ENCODE data around the gene LARGE1. TPM values are rescaled to one million over a fixed set of nuclear protein-coding genes. Genes with fewer than 3 reads are reported as not detected.

LARGE1 gene
- total and polyA plus RNA-seq, 2 of the 4 experiments (the other 2 are of a cell fraction), result 6.2 to 12.4 TPM

DNA sequence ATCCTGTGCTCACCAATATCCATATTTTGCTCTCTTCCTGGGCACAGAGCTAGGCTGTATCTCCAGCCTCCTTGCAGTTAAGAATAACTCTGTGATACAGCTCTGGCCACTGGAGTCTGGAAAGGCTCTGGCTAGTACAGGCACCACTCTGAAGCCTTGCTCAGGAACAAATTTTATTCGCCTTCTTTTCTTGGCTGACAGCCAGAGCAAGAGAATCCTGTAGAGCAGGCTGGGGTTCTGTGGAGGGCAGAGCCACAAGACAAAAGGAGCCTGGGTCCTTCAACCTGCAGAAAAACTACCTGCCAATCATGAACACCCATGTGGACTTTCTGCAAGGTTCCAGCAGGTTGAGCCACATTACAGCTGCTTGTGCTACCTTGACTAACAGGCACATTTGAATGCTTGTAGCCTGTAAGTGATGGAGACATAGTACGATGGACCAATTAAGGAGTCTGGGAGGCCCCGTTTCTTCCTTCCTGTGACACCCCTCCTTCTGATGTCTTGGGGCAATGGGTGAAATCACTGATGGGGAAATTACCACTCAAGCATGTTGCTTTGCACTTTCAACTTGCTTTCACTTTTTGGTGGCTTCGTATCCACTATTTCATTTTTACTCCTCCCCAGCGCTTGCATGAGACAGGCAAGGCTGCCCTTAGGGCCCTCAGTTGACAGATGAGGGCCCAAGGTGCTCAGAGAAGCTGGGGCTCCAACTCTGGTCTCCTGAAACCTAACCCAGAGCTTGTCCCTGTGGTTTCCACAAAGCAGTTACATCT lies 594.9 kb downstream of the LARGE1 start:
- Histone ChIP-seq H2AK9ac (replicated peaks; ENCODE audit: low read depth, low read length, poor library complexity) (no peak overlapping the region), H3K9me3 (ENCODE audit: control insufficient read depth, insufficient read depth, low read length) (no peaks in the 10 kb centered on the region), H3K4me1 (ENCODE audit: control insufficient read depth, insufficient read depth, low read length) (no peaks in the 10 kb centered on the region), H4K20me1 (ENCODE audit: insufficient read depth, low read length) (no peaks in the 10 kb centered on the region), H3K27me3 (ENCODE audit: control insufficient read depth, insufficient read depth, low read length) (no peaks in the 10 kb centered on the region), H2AK5ac (ENCODE audit: low read depth, low read length) (no peak overlapping the region), H4K8ac (ENCODE audit: low read depth in 2 of 2, low read length in 2 of 2) (no peak overlapping the region), H3K9ac (ENCODE audit: low read depth, low read length) (no peak overlapping the region), H2BK120ac (ENCODE audit: low read depth, low read length) (no peak overlapping the region), H4K5ac (ENCODE audit: low read depth, low read length) (no peak overlapping the region), H3K9me1 (ENCODE audit: insufficient read depth, low read length) (no peaks in the 10 kb centered on the region), H3K27ac (ENCODE audit: insufficient read depth, low read length) (no peak overlapping the region), H3K14ac (replicated peaks; ENCODE audit: low read depth, low read length) (no peak overlapping the region), H3K18ac (ENCODE audit: low read depth, low read length) (no peak overlapping the region), H4K91ac (ENCODE audit: insufficient read depth, low read depth, low read length) (no peak overlapping the region), H2BK20ac (ENCODE audit: low read depth, low read length) (no peak overlapping the region), H3K4ac (ENCODE audit: low read depth, low read length) (no peak overlapping the region), H3K79me1 (ENCODE audit: low read depth in 1 of 2, low read length in 2 of 2) (no peaks in the 10 kb centered on the region), H2BK15ac (ENCODE audit: low read depth, low read length) (no peak overlapping the region), H2AFZ (replicated peaks; ENCODE audit: low read length, poor library complexity) (no peak overlapping the region), H3K23ac (ENCODE audit: low read depth, low read length) (no peak overlapping the region), H3K36me3 (ENCODE audit: control insufficient read depth, insufficient read depth, low read length) (no peaks in the 10 kb centered on the region), H3K56ac (ENCODE audit: extremely low read depth, insufficient read depth, low read length) (no peak overlapping the region), H2BK5ac (ENCODE audit: low read depth, low read length, poor library complexity, severe bottlenecking) (no peak overlapping the region), H3K4me3 (ENCODE audit: insufficient read depth, low read depth, low read length) (no peak overlapping the region), H3K4me2 (ENCODE audit: low read depth, low read length) (no peak overlapping the region)
- in situ Hi-C loops (cut with MboI; ENCODE audit: low sequenced_read_pairs) (no loop called here), intact Hi-C loops (cut with micrococcal nuclease) (no loop called here), dilution Hi-C loops (cut with HindIII; ENCODE audit: low sequenced_read_pairs, unreplicated experiment) (no loop called here)
- no TSS peak for BruUV-seq (replicated peaks)
- no peak for TF ChIP-seq MAZ (IDR thresholded peaks at IDR 0.05; ENCODE audit: borderline replicate concordance, low read depth, low read length)
- no peak for TF ChIP-seq MAFK (IDR thresholded peaks at IDR 0.05; ENCODE audit: low read depth, low read length)
- no peak for TF ChIP-seq NFE2L2 (IDR thresholded peaks at IDR 0.05; ENCODE audit: low read depth, low read length)
- TF ChIP-seq RCOR1 (IDR thresholded peaks at IDR 0.05; ENCODE audit: insufficient replicate concordance, low read length), result no peak
- TF ChIP-seq CHD1 (IDR thresholded peaks at IDR 0.05; ENCODE audit: low read depth, low read length), result no peak
- TF ChIP-seq RFX5 (IDR thresholded peaks at IDR 0.05; ENCODE audit: low read depth, low read length), result no peak
- TF ChIP-seq, protein P1, sequence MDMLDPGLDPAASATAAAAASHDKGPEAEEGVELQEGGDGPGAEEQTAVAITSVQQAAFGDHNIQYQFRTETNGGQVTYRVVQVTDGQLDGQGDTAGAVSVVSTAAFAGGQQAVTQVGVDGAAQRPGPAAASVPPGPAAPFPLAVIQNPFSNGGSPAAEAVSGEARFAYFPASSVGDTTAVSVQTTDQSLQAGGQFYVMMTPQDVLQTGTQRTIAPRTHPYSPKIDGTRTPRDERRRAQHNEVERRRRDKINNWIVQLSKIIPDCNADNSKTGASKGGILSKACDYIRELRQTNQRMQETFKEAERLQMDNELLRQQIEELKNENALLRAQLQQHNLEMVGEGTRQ (IDR thresholded peaks at IDR 0.05; ENCODE audit: low read depth, low read length), result no peak
- no peak for TF ChIP-seq RAD21 (IDR thresholded peaks at IDR 0.05; ENCODE audit: low read length)
- no peak for TF ChIP-seq CEBPB (IDR thresholded peaks at IDR 0.05; ENCODE audit: low read depth, low read length)
- TF ChIP-seq BHLHE40 (IDR thresholded peaks at IDR 0.05; ENCODE audit: low read depth, low read length), result no peak
- no peak for TF ChIP-seq SMC3 (IDR thresholded peaks at IDR 0.05; ENCODE audit: low read depth, low read length)
- no peak for TF ChIP-seq MXI1 (IDR thresholded peaks at IDR 0.05; ENCODE audit: borderline replicate concordance, low read depth, low read length)
- TF ChIP-seq, protein P2, sequence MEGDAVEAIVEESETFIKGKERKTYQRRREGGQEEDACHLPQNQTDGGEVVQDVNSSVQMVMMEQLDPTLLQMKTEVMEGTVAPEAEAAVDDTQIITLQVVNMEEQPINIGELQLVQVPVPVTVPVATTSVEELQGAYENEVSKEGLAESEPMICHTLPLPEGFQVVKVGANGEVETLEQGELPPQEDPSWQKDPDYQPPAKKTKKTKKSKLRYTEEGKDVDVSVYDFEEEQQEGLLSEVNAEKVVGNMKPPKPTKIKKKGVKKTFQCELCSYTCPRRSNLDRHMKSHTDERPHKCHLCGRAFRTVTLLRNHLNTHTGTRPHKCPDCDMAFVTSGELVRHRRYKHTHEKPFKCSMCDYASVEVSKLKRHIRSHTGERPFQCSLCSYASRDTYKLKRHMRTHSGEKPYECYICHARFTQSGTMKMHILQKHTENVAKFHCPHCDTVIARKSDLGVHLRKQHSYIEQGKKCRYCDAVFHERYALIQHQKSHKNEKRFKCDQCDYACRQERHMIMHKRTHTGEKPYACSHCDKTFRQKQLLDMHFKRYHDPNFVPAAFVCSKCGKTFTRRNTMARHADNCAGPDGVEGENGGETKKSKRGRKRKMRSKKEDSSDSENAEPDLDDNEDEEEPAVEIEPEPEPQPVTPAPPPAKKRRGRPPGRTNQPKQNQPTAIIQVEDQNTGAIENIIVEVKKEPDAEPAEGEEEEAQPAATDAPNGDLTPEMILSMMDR (conservative IDR thresholded peaks at IDR 0.05; ENCODE audit: low read depth, low read length), result no peak
- no peak for TF ChIP-seq POLR2A (IDR thresholded peaks at IDR 0.05; ENCODE audit: low read depth, low read length)
- no peak for TF ChIP-seq FOS (IDR thresholded peaks at IDR 0.05; ENCODE audit: low read depth, low read length)
- no peak for TF ChIP-seq ELK1 (IDR thresholded peaks at IDR 0.05; ENCODE audit: borderline replicate concordance, low read depth, low read length)
- WGBS, 2 experiments (ENCODE audit: extremely low coverage in 2 of 2, insufficient read length in 1 of 2), result 100% methylated on average over 1 of the region's 5 CpGs; no CpG with 5 or more reads in 1 of the 2 experiments
- ChIA-PET CTCF (interaction anchor here (0.6 kb wide), 1 partner anchor 1011 kb away, joined by 4 read pairs; no protein-coding TSS in a partner anchor), POLR2A (ENCODE audit: unreplicated experiment) (no interaction called here)
- no peak for ATAC-seq (ENCODE audit: low read depth)
- DNase-seq, result no peak

All from IMR-90 (cell line).